HG03457 (cell line): ENCODE results near the gene PRKN.

Experiments
- ATAC-seq: cut with Tn5 transposase; IDR thresholded peaks from one replicate; pipeline ENCODE4 v1.9.1; 2021; ENCODE audit warnings: moderate number of reproducible peaks; ENCODE audit not compliant: unreplicated experiment

PRKN gene

DNA sequence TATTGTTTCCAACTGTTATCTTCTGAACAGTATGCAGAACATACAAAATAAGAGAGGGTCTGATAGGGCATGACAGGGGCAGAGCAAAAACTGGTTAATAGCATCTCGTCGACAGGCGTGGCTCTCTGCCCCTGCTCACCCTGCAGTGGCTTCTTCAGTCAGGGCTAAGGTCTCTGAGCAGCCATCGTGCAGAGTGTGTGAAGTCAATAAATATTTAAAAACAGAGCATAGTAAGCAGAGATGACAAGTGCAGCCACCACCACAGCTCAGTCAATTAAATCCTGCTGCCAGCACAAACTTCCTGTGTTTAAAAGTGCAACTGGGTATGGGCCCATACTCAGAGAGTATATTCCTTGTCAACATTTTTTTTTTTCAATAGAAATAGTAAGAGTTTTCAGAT is 1080.3 kb downstream of the PRKN start:
- no peak for ATAC-seq

DNA sequence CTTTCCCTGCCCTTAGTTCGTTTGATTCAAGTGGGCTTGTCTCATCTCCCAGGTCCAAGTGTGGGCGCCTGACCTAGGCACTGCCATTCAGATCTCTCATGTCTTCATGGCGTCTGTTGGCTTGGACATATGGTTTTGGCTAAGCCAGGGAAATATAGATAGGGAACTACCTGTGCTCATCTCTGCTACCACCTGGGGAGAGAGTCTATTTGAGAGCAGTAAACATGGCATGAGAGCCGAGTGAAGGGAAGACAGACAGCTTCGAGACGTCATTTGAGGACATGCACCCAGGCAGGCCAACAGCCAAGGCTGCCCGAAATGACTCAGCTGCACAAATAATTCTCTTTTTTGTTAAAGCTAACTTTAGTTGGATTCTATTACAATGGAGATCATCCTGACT is 1083.0 kb downstream of the PRKN start:
- ATAC-seq: no peak

DNA sequence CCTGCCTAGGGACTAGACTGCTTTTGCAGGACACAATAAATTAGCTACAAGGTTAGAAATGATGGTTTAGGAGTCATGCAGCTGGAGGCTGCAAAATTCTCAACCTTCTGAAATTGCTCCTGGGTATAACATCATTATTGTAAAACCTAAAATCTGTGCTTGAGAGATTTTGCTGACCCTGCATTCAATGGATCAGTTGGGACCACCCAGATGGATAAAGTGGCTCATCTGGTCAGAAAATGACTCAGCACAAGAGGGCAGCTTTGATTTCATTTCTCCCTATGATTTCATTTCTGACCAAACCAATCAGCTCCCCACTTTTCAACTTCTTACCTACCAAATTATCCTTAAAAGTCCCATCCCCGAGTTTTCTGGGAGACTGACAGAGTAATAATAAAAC is 1086.4 kb downstream of the PRKN start:
- ATAC-seq: no peak

DNA sequence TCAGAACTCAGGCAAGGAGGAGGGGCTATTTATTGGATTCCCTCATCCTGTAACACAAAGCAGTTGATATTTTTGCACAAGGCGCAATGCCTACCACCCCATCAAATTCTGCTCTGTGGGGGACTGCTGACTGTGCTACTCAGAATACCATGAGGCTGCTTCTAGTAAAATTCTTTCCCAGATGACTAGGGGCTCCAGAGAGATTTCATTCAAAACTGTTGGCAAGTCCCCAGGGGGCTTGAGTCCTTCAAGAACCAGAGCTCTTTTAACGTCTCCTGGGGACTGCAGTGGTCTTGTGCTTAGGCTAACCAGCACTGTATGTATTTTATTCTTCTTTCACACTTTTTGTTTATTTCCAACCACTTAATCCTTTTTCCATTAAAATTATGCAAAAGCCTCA is 1087.8 kb downstream of the PRKN start:
- no peak for ATAC-seq

DNA sequence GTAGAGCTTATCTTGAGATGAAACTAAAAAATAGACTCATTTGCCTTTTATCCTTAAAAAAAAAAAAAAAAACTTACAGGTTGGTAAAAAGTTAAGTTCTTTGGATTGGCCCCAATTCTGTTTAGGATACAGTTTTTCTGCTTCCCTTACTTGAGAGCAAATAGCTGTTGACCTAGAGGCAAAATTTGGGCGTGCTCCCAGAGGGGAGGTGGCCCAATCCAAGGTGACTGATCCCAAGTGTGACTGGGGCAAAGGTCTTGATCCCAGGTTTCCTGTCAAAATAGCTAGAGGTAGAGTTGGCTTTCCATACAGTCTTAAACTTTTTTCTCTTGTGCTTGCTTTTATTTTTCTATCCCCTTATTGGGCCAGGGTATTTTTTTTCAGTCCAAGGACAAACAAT is 1089.9 kb downstream of the PRKN start:
- no peak for ATAC-seq

DNA sequence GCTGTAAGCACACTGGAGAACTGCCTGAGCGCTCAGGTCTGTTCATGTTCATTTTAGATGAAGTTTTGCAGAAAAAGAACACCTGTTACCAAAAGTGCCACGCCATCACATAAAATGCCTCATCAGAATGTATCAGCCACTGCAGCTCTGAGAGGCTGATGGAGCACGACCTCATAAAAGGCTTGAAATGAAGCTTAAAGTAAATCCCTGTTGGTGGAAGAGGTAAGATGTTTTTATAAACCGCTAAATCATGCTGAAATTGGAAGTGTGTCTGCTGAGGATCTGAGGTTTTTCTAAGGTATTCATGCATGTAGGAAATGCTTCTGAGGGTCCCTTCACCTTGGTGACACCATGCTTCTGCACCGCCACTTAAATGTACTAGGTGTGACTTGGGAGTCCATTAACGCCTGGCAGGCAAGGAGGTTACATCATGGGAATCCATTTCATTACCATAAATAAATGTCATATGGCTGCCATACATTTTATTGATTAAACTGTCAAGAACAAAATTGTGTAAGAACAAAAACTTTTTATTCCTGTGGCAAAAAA is 1090.6 kb downstream of the PRKN start:
- ATAC-seq: no peak

DNA sequence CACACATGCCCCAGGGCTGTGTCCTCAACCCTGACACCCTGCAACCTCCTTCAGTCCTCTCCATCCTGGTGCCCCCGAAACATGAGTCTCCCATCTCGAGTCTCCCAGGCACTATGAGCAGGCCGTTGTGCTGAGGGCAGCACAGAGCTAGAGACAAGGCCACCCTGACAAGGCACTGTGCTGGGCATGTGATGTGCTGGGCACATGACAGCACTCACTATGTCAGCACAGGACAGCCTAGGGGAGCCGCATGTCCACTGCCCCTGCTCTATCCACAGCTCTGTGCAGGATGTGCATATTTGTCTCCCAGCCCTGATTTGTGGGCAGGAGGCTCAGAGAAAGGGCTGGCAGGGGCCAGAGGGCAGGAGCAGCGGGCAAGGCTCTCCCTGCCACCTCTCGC is 1091.6 kb downstream of the PRKN start:
- no peak for ATAC-seq

DNA sequence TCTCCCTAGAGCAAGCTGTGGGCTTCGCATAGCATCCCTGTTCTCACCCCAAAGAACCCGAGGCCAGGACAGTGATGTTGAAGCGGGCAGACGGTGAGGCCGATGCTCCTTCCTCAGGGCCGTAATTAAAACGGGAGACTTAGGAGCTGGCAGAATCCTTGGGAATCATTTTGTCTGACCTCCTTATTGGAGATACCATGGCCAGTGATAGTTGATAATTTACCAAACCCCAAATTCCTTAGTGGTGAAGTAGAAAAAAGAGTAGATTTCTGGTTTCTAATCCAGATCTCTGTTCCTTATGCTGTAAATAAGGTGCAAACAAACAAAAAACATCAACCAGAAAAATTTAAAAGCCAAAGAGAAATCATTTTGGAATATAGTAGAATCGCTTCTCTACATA is 1092.7 kb downstream of the PRKN start:
- no peak for ATAC-seq

DNA sequence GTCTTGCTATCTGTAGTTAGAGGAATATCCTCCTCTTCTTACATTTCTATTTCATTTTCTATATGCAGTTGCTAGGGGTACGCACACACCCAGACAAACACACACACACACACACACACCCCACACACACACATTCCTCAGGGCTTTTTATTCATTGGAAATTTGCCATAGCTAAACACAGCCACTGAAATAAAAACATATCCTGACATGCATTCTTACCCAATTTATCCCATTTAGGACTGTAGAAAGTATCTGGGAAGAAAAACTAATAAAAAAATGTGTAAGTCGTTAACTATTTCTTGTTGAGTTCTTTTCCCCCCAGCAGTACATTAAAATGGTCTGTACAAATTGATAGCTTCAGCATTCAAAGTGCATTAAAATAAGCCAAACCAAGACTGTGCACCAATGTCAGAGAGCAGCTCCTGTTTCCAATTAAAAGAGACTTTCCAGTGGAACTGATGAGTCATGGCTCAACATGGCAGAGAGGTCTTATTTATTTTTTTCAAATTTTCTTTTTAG is 1095.8 kb downstream of the PRKN start:
- ATAC-seq: no peak

DNA sequence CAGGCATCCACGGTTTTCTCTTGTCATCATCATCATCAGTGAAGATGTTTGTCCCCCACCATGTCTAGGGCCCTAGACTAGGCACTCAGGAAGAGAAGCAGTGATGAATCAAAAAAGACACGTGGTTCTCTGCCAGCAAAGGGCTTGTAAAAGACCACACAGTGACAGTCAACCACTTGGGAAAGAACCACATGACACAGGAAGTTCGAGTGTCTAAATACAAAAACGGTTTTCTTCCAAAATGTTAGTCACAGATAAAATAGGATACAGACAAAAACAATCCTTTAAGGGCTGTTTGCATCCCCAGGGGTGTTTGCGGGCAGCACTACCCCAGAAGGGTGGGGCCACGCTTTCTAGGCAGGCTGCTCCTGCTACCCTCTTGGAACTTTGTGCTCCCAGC is 1096.9 kb downstream of the PRKN start:
- no peak for ATAC-seq

DNA sequence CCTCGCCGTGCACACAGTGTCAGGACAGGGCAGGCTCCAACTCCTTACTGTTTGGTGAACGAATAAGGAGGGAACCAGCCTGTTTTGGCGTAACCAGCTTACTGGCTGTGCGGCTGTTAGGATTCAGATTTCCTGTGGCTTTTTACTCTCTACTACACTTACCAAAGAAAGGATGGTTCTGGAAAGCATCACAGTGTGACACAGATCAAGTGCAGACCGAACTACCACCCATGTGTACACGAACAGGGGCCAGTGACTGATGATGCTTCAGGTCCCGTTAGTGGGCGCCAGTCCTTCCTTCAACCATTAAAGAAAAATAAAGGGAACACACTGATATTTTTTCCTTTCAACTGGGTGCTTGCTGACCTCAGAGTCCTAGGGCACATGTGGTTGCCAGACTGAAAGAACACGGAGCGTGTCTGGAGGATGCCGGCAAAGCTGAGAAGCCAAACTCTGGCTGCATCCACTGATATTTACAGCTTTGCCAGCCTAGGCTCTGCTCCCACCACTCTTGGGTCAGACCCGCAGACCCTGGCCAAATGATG is 1101.4 kb downstream of the PRKN start:
- ATAC-seq: no peak

DNA sequence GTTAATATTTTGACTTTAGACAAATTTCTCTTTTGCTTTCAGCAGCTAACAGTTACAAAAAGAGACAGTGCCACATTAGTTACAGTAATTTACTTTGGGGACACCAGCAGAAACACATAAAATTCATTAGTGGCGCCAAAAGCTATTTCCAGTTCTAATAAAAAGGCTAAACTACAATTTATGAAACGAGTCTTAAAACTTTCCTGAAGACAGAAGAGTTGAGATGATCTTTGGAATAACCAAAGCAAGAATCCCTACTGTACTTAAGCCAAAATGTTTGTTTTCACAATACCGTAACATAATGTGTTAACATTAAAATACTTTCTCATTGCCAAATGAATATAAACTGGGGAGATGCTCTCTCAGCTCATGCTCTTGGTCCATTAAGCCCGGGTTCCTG is 1103.5 kb downstream of the PRKN start:
- no peak for ATAC-seq

DNA sequence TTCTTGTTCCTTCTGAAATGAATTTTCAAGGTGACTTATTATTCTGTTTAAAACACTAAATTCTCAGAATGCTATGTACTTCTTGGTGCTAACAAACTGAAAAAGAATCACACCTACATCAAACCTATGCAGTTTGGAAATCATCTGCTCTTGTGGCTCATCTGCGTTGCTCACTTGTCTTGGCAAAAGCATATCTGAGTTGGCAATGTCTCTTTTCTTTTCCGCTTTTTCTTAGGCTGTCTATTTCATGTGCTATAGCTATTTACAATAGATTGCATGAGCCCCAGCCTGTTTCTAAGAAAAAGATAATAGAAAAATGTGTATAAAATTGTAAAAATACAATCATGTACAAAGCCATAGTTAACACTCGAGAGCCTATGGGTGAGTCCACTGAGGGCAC is 1104.8 kb downstream of the PRKN start:
- no peak for ATAC-seq

DNA sequence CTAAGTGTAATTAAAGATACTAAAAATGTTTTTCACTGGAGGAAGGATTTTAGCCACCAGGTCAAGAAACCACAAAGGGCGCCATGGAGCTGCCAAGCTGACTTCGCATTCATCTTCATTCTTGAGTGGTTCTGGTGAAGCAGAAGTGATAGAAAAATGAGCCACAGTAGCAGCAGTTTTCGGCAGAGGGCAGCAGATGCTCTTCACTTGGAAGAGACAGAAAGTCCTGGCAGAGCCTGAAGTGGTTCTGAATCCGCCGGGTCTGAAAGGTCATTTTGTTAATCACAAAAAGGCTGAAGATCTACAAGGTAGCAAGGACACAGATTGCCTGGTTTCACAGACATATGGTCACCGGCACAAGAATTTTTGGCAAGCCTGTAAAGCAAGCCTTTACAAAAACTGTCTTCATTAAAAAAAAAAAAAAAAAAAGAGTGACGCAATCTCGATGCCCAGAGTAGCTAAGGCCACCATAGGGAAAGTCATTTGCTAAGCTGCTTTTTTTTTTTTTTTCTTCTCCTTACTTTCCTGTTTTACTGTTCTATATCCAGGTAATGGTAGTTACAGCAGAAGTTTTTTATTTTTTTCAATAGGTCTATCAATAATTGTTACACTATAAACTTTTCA is 1108.6 kb downstream of the PRKN start:
- no peak for ATAC-seq

DNA sequence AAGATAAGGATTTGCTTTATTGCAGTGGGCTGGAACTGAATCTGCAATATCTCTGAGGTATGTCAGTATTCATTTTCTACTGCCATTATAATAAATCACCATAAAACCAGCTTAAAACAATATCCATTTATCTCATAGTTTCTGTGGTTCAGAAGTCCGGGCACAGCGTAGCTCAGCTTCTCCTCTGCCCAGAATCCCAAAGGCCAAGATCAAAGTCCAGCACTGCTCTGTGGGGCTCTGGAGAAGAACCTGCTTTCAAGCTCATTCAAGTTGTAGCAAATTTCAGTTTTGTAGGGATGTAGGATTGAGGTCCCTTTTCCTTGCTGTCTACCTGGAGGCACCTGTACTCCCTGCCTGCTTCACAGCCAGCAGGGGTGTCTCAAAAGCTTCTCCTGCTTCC is 1113.9 kb downstream of the PRKN start:
- no peak for ATAC-seq

DNA sequence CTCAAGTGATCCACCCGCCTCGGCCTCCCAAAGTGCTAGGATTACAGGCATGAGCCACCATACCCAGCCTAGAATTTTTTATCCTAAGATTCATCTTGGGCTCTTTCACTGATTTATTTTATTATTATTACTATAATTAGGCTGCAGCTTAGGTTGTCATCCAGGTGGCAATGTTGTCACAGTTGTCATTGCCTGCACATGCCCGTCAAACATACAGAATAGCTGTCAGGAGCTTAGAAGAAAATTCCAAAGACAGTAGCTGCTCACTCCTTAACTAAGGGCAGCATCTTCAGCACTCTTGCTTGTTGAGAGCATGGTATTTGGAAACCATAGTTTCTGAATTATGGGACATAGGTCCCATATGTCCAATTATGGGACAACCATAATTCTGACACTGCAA is 1118.8 kb downstream of the PRKN start:
- ATAC-seq: no peak

DNA sequence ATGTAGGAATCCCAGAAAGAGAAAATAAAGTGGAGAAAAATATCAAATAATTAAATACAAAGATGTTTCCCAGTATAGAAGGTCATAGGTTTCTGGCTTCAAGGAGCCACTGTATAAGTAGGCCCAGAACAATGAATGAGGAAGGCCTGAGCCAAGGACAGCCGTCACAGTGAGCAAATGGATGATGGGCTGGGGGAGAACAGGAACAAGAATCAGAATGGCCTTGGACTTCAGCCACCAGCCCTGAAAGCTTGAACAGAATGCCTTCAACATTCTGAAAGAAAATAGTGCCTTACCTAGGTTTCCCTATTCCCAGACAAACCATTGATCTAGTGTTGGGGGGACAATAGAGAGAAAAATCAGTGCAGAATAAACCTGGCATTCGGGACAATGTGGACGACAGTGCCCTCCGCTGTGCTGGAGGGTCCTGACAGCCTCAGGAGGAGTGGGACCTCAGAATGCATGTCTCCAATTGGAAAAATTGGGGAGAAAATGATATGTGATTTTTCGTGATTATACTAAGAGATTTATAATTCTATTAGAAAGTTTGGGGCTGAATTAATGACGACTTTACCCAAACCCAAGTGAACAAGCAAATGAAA is 1119.8 kb downstream of the PRKN start:
- no peak for ATAC-seq

DNA sequence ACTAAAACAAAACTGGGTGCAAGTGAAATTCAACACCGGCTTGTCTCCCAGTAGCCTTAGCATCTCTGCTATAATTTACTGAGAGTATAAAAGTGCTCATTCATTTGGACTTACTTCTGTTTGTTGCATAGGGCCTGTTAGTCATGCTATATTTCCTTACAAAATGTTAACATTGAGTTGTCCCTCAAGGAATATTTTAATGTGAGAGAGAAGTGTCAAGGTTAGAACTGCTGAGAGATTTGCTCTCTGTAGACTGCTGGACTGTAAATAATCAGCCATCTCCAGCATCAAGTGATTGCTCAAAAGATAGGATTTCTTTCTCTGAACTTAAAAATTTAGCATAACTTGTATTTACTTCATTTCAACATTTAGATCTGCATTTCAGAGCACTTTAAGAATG is 1125.2 kb downstream of the PRKN start:
- no peak for ATAC-seq

DNA sequence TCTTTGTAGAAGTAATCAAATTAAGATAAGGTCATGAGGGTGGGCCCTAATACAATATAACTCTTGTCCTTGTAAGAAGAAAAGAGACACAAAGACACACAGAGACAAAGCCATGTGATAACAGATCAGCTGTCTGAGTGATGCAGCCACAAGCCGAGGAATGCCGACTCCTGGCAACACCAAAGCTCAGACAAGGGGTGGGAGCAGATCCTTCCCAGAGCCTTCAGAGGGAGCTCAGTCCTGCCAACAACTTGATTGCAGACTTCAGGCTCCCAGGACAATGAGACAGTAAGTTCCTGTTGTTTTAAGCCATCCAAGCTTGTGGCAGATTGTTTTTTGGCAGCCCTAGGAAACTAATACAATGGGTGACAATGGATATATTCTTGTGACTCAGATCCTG is 1128.7 kb downstream of the PRKN start:
- no peak for ATAC-seq

DNA sequence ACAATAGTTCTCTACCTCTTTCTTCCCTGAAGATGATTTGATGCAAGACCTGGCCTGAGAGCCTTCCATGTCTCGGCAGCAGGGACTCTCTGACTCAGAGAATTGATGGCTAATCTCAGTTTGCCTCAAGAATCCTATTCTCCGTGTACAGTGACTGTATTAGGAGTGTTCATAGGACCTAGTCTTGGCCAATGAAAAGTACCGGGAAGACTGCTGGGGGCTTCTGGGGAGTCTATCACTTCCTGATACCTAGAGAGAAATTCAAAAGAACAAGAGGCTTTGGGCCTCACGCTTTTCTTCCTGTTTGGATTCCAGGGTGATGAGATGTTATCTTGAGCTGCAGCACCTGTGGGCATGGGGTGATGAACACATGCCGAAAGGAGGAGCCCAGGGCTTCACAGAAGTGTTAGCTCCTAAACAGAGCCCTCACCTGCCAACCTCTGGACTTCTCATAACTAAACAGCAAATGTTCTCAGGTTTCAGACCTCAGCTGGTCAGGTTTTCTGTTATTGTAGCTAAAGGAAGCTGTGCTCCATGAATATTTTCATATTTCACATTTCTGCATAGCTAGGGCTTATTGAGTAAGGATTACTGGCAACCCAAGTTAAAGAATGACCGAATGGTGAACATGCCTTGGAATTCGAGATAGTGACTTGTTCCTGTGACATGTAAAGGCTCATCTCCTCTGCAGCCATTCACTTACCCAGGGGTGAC is 1130.6 kb downstream of the PRKN start:
- ATAC-seq: no peak

DNA sequence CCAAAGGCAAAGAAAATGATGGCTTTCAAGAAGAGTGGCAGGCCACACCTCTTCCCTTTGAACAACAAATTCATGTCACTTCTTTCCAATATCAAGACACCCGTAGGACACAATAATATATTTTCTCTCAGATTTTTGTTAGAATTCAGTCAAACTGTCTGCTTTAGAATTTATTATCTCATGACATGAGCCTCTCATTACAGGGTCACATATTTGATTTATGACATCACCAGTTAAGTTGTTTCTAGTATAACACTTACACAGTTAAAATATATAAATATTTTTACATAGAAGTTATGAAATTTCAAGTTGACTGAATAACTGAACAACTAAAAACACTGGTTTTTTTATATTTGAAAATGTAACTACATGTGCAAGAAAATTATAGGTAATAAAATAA is 1133.2 kb downstream of the PRKN start:
- ATAC-seq: no peak
